Midbrain (tissue), 1 donor: ENCODE measurements around the gene RSRC1.
"Not testable (repeated sequence)": the region's sequence is repeated elsewhere in the genome, so short reads cannot be mapped to it uniquely, and the experiment has no call there.

Source experiments
- DNase-seq: peaks from one replicate; lab custom pipeline; 2025; lab: John Stamatoyannopoulos, UW

Gene RSRC1

DNA sequence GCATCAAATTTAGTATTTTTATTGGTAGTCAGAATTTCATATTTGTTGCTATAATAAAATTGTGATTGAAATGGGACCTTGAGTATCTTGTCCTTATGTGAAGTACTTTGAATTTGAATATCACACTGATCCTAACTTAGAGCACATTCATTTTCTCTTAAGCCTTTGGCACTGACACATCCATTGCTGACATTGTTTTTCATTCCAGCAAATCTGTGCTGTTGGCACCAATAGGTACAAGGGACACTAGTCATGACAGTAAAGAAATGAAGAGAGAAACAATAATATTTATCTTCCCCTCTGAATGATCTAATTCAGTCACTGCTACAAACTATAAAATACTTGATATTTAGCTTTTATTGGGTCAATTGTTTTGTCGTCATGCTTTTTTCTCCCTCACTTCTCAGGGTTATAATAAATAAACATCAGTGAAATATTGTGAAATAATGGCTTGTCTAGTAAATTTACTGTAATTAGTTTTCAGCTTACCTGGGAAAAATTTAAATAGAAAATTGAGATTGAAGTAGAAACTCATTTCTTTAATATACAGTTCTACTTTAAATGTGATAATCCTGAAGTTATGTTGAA, 294.3 kb downstream of the RSRC1 start:
- DNase-seq = no peak

DNA sequence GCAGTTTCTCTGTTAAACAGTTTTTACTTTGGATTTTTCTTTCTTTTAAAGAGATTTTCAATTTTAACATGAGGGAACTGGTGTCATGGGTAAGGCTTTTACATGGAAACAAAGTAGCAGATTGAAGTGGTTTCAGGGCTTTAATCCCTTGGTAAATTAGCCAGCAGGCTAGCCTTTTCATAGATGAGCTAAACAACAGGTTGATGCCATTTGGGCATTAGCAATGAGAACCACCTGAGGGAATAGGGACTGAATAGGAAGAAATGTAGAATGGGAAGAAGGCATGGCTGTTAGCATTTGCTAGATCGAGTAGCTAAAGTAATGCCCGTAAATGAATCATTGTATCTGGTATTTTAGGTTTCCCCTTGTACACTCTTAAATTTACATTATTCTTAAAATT, 295.6 kb downstream of the RSRC1 start:
- no peak for DNase-seq

DNA sequence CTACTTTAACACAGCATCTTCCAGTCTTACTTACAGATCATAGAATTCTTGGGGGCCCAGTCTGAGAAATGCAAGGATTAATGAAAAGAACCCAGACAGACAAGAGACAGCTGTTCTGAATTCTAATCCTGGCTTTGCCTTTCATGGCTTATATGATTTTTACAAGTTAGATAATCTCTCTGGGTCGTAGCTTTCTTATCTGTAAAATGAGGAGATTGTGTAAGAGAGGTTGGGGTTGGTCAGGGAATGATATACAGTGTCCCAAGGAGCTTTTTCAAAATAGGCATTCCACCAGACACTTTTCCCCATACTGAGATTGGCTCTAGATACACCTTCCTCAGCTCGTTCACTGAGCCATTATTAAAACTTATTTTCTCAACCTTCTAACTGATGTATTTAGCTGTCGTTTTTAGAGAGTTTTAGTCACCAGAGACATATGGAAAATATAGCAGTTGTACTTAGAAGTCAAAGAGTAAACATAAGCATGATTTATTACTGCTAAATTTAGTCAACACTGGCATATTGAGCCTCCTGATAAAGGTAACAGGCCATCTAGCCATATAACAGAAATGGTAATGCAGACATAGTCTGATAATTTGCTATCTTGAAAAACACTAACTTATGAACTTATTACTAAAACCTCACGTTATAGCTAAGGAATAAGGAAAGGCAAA, 298.1 kb downstream of the RSRC1 start:
- DNase-seq = no peak

DNA sequence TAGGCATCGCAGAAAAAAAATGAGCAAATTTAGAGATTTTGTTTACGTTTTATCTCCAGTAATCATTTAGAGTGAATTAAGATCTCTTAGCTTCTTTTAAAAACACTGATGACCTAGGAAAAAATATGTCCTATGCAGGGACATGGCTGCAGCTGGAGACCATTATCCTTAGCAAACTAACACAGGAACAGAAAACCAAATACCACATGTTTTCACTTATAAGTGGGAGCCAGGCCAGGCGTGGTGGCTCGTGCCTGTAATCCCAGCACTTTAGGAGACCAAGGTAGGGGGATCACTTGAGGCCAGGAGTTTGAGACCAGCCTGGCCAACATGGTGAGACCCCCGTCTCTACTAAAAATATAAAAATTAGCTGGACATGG, 298.6 kb downstream of the RSRC1 start:
- DNase-seq = not testable (repeated sequence)

DNA sequence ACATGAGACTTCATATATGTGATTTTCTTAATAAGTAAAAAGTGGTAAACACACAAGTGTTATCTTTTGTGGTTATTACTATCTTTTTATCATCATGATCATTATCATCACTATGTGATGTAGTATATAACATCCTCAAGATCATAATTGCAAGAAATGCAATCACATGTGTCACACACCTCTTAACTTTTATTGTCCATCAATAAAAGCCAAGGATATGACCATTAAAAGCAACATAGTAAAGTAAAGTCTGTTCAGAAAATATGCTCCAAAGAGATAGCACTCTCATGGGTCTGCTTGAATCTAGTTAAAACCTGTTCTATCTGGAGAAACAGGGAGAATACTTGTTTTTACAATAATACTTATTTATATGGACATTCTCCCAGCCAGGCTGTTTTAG, 308.1 kb downstream of the RSRC1 start:
- no peak for DNase-seq

DNA sequence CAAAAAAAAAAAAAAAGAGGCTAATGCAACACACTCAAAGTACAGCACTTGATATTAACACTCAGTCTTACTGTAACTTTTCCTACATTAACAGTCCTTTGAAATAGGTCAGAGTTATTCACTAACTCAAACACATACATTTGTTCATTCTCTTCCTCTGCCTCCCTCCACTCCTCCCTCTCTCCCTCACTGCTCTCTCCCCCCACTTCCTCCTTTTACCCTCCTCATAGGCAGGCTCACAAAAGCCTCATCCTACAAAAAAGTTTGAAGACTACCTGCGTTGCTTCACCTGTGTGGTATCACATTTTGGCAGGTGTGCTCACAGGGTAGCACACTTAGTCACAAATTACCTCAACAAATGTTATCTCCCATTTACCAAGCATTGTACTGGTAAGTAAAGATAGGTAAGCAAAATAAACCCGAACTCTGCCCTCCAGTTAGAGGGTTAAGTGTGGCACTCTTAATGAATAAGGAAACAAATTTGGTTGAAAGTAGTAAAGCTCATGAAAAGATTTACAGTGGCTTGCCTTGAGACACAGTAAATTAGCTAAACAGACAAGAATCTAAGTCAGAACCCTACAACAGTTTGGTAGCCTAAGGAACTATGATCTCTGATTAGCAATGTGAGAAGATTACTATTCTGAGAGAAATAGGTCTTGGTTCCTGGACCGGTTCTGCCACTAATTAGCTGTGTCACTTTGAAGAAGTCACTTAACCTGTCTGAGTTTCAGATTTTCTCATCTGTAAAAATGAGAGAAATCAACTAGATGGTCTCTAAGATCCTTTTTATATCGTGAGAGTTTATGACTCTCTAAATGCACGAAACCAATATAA, 310.1 kb downstream of the RSRC1 start:
- no peak for DNase-seq

DNA sequence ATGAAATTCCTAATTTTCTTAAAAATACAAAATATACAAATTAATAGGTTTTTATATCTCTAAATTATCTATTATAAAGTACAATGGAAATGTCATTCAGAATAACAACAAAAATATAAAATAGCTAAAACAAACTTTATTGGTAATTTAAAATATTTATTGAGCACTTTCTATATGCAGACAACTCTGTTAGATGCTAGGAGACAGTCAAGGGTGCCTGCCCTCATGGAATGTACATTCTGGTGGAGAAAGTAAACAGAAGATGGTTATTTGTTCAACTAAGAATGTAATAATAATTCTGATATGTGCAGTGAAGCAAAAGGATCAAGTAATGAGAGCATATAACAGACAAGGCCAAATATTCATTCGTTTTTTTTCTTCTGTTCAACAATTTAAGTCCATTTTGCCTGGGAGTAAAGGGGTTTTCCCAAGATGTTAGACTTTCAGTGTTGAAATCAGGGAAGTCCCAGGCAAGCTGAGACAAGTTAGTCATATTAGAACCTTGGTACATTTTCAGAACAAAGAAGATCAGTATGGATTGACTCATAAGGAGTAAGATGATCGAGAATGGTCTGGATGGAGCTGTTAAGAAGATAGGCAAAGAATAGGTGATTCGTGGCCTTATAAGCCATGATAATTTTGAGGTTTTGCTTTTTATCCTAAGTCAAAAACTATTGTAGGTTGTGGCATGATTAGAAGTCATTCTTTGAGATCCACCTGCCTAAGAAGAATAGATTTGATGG, 310.9 kb downstream of the RSRC1 start:
- DNase-seq = no peak

DNA sequence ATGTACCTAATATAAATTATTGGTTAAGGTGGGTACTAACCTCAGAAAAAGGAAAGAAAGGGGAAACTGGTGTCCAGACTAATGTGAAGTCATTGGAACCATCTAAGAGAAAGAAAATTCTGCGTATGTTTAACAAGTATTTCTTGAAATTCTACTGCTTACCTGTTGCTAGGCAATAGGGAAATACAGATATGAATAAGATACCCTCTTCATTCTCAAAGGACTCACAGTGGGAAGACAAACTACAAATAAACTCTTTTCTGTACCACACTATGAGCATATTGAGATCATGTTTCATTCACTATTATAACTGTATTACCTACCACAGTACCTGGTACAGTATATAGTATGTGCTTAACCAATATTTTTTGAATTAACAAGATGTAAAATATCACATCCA, 320.6 kb downstream of the RSRC1 start:
- DNase-seq = no peak

DNA sequence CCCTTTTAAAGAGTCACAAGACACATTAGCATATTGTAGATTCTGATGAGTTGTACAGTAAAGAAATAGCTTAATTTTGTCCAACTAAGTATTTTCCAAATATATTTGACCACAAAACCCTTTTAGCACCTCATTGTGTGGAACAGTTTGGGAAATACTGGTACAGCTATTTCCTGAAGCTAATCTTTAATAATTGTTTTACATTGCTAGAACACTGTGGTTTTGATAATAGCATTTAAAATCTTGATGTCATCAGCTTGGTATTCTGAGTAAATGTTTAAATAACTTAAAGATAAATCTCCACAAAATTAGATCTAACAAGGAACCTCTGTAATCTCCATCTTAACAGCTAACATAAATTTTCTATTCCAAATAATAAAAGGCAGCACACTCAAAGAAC, 321.1 kb downstream of the RSRC1 start:
- DNase-seq = no peak

DNA sequence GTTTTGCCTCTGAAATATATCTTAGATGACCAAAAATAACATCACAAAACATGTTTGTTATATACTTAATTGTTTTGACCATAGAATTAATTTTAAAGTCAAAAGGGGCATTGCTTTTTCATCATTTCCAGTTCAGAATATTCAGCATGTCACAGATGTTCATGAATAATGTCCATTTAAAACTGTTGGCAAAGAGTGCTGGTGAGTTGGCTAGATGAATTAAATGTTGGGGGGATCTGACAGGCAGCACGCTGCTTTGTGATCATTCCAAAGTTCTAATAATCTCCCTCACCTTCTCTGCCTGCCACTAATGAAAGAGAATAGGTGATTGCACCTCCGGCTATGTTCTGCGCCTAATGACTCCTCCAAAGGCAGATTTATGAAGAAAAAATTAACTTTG, 321.9 kb downstream of the RSRC1 start:
- DNase-seq = no peak

DNA sequence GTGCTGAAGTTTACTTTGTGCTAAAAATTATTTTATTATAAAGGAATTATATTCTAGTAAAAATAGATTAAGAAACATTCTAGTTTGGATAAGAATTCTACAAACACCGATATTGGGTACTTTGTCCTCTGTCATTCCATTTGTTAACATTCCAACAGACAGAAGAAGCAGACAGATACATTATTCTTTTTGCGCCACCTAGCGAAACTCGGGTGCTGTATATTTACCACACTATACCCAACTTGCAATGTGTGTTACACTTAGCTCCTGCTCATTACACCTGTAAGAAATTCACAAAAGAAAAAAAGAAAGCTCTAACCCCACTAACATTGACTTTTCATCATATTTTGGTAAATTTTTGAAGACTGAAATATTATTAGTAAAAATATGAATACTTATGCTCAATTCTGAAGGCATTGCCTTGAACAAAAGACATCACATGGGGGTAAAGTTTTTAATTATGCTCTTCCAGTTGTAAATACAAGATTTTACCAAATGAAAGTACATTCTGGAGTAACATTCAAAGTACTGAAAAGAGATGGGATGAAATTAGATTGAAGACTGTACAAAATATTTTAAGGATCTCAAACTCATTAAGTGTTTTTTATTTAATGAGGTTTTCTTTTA, 324.6 kb downstream of the RSRC1 start:
- DNase-seq = peak; percentile 77

DNA sequence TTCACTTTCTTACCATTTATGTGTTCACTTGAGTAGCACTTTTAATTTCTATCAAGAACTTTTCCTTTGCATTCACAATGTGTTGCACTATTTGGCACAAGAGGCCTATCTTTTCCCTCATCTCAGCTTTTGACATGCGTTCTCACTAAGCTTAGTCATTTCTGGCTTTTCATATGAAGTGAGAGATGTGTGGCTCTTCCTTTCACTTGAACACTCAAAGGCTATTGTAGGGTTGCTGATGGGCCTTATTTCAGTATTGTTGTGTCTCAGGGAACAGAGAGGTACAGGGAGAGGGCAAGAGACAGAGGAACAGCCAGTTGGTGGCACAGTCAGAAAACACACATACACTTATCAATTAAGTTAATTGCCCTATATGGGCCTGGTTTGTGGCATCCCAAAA, 333.7 kb downstream of the RSRC1 start:
- DNase-seq = no peak

DNA sequence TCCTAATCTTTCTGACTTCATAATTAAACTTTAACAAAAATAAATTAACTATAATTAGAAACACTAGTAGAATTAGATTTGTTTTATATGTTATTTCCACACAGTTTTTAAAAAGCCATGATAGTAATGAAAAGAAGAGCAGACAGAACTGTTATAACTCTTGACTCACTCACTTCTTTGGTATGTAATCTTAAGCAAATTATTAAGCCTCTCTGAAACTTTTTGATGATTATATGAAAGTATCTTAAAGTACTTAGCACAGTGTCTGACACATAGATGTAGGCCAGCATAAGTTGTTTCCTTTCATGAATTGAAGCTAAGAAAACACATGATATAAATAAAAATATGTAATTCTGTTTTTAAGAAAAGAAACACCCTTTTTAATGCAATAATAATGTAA, 337.5 kb downstream of the RSRC1 start:
- no peak for DNase-seq

DNA sequence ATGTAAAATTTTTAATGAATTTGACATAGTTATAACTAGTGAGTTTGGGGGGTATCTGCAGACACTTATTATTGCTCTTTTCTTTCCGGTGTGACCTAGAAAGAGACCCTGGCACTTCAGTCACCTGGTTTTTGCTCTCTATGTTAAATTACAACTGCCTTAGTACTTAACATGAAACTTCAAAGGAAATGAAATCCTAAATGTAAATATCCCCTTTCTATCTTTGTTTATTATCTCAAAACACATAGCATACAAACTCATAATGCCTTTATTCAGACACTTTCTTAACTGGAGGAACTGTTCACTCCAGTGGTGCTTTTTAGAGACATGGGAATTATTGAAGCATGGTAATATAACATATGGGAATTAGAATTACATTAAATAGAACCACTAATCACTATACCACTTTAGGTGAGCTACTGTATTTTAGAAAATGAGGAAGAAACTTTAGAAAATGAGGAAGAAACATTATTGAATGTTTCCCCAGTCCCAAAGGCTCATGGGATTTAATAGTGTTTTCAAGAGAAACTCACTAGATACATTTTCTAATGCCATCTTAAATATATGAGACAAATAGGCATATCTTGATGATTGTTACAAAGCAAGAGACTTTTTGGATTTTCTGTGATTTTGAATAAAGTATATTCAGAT, 341.6 kb downstream of the RSRC1 start:
- DNase-seq = no peak

DNA sequence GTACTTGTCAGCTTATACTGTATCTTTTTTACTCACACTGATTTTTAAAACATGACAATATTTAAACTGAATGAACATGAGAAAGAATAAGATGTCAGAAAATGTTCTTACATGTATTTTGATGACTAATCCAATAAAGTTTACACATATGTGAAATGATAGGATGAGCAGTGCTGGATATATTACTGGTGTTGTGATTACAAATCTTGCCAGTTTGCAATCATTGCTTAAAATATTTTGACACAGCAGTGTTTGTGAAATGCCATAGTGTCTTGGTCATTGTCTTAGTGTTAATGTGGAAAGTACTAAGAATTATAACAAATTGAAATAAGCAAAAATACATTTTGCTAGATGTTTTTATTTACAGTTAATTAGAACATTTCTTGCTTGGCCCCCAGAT, 342.4 kb downstream of the RSRC1 start:
- no peak for DNase-seq

DNA sequence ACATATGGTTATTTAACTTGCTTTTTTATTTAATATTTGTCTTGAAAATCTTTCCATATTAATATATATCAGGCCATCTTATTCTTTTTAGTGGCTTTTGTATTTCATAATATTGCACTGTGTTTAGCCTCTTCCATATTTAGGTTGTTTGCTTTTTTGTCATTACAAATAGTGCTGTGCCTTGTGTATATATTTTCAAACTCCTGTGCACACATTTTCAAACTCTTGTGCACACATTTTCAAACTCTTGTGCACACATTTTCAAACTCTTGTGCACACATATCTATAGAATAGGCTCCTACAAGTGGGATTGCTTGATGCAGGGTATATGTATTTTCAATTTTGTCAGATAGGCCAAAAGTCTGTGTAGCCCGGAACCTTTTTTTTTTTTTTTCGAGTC, 343.1 kb downstream of the RSRC1 start:
- DNase-seq = no peak

DNA sequence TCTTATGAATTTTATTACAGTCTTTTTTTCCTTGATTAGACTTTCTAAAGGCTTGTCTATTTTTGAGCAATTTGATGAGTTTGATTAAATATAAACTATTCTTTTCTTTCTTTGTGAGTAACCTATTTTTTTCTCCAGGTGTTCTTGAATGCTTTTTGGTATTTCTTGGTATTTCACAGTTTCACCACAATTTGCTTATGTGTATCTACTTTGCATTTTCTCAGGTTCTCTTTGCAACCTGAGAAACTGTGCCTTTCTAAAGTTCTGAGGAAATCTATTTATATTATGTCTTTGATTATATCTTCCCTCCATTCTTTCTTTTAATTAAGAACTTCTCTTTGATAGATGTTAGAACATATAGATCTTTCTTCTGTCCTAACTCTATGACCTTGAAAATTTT, 344.0 kb downstream of the RSRC1 start:
- no peak for DNase-seq

DNA sequence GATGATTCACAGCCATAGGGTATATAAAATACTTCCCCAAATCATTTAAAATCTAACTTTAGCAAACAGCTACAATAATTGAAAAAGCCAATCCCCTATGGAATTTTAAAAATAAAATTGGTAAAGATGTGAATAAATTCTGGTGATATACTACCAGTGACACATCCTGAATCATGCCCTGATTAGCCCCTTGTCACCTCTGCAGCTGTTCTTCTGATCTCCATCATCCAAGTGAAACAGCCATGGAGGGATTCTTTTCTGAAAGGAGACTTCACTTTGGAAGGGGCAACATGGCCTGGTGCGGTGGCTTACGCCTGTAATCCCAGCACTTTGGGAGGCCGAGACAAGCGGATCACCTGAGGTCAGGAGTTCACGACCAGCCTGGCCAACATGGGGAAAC, 345.5 kb downstream of the RSRC1 start:
- no peak for DNase-seq

DNA sequence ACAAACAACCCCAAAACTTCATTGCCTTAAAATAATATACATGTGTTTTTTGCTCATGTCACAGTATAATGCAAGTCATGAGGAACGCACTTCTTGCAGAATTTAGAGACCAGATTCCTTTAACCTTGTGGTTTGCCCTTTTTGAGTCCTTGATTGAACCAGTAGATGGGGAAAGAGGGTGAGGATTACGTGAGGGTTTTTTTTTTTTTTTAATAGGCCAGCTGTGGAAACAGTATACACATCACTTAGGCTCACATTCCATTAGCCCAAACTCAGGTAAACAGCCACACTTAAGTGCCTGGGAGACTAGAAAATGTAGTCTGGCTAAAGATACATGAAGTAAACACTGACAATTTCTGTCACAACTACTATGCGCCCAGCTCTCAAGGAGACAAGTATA, 346.2 kb downstream of the RSRC1 start:
- no peak for DNase-seq

DNA sequence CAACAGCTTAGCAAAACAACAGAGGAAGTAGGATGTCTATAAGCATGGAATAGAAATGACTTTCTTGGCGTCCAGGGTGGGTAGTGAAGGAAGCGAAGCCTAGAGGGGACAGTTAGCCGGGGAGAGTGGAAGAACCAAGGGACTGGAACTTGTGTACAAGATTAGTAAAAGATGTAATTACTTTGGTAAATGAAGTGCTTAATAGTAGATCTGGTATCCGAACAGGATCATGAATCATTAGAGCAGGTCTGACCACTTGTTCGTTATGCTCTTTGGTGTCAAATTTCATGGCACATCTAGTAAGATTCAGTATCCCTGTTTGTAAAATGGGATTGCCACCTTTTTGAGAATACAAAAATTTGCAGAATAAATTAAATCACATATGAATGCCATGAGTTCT, 348.6 kb downstream of the RSRC1 start:
- no peak for DNase-seq

DNA sequence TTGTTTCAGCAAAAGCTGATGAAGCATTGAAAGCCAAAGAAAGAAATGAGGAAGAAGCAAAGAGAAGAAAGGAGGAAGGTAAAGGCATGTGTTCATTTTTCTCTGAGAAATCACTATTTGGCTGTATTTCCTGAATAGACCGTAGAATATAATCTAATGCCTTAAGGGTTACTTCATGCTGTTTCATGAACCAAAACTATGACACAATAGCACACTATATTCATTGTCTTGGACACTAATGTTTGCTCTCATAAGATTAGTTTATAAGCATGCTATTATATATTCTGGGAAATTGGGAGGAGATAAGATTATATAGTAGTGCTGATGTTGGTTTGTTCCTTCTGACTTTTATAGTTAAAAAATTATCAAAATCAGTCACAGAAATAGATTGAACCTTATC, 351.0 kb downstream of the RSRC1 start:
- DNase-seq = no peak

DNA sequence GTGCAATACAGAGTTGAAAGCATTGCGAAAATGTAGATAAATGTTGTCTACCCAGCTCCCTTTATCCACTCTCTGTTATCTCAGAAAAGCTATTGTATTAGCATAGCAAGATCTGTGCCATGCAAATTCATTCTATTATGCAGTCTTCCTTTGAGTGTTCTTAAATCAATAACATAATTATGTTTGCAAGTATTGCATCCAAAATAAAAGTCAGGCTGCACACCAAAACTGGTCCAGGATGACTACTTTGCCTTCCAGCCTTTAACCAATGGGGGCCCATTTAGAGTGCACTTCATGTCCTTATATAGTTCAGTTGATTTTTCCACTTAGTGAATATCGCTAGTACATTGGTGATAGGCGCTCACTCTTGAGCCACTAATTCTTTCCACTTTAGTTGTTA, 353.7 kb downstream of the RSRC1 start:
- no peak for DNase-seq
